GM18505 (cell line): Measurements from ENCODE around the gene MYO3B.

Source experiments
- ATAC-seq: cut with Tn5 transposase; IDR thresholded peaks from one replicate; pipeline ENCODE4 v1.9.1; 2021; ENCODE audit not compliant: unreplicated experiment
- POLR2A ChIP-seq: IDR thresholded peaks from 4 replicates; pipeline ENCODE4 v1.6.1; 2011; ENCODE audit warnings: borderline replicate concordance; ENCODE audit not compliant: insufficient read depth, insufficient read length; ENCODE audit errors: extremely low read depth

Gene MYO3B

GRCh38 chr2:170679607-170680079 lies 501.7 kb downstream of the MYO3B start:
- TF ChIP-seq POLR2A: no peak
- ATAC-seq: no peak

- TF ChIP-seq POLR2A: no peak
- ATAC-seq: peak; percentile 53
Observed at GRCh38 chr2:170680172-170680941, 502.4 kb downstream of the MYO3B start.

GRCh38 chr2:170681311-170681710 lies 503.4 kb downstream of the MYO3B start:
- ATAC-seq: no peak
- no peak for TF ChIP-seq POLR2A

- ATAC-seq: no peak
- no peak for TF ChIP-seq POLR2A
Observed at GRCh38 chr2:170685591-170685990, 507.6 kb downstream of the MYO3B start.

GRCh38 chr2:170689481-170689880 lies 511.5 kb downstream of the MYO3B start:
- no peak for ATAC-seq
- no peak for TF ChIP-seq POLR2A

- TF ChIP-seq POLR2A: no peak
- no peak for ATAC-seq
Observed at GRCh38 chr2:170690640-170691039, 512.7 kb downstream of the MYO3B start.

- ATAC-seq: no peak
- no peak for TF ChIP-seq POLR2A
Observed at GRCh38 chr2:170694316-170694715, 516.4 kb downstream of the MYO3B start.

GRCh38 chr2:170695521-170696410 lies 517.8 kb downstream of the MYO3B start:
- TF ChIP-seq POLR2A: no peak
- no peak for ATAC-seq

- TF ChIP-seq POLR2A: no peak
Observed at GRCh38 chr2:170696948-170697347, 519.0 kb downstream of the MYO3B start.

GRCh38 chr2:170701011-170701410 lies 523.1 kb downstream of the MYO3B start:
- TF ChIP-seq POLR2A: no peak
- ATAC-seq: no peak

More at GRCh38 chr2:170696948-170697347, 519.0 kb downstream of the MYO3B start:
- no peak for ATAC-seq

- TF ChIP-seq POLR2A: no peak
- ATAC-seq: no peak
Observed at GRCh38 chr2:170703776-170704476, 526.0 kb downstream of the MYO3B start.
